Prostate gland (tissue), 2 donors: ENCODE results near the gene THSD4. TPM values are rescaled to one million over a fixed set of nuclear protein-coding genes. Genes with fewer than 3 reads are reported as not detected.
A peak's percentile ranks its signal among the peaks of the same experiment; 100 is the strongest.

ENCODE experiments used
- DNase-seq: peaks from one replicate; pipeline ENCODE4 v3.0.0-alpha.2; 2019; ENCODE audit warnings: low spot score
- H3K27ac ChIP-seq, 2 donors: fragments of 200-600 bp; sonication (generic); 2 replicates each; pipeline ENCODE4 v1.5.1; 2017 to 2019
- H3K27me3 ChIP-seq: fragments of 200-600 bp; sonication (generic); replicated peaks from 2 replicates; pipeline ENCODE4 v1.5.1; 2019; ENCODE audit not compliant: insufficient read depth
- H3K36me3 ChIP-seq, 2 donors: fragments of 200-600 bp; sonication (generic); 1 replicate in 1 of 2; 2 replicates in 1 of 2; pipeline versions ENCODE4 v1.5.1 to v1.8.1; 2017 to 2019
- H3K4me1 ChIP-seq: fragments of 200-600 bp; sonication (generic); replicated peaks from 2 replicates; pipeline ENCODE4 v1.5.1; 2019
- H3K4me3 ChIP-seq, 2 donors: fragments of 200-600 bp; sonication (generic); 2 replicates each; pipeline ENCODE4 v1.5.1; 2017 to 2019
- H3K9me3 ChIP-seq: fragments of 200-600 bp; sonication (generic); 2 replicates; pipeline ENCODE4 v1.5.1; 2017
- CTCF ChIP-seq, 4 experiments: fragments of 200-600 bp in 2 of 4; fragments of 450-650 bp in 2 of 4; sonication (generic) in 2 of 4; IDR thresholded peaks; 1 replicate in 3 of 4; 2 replicates in 1 of 4; pipeline ENCODE4 v1.5.1; 2016 to 2019; ENCODE audit warnings: antibody characterized with exemption in 4 of 4, mild to moderate bottlenecking in 2 of 4, moderate library complexity in 2 of 4
- POLR2A ChIP-seq: fragments of 450-650 bp; IDR thresholded peaks from one replicate; pipeline ENCODE4 v1.6.1; 2016; ENCODE audit warnings: antibody characterized with exemption, mild to moderate bottlenecking
- POLR2AphosphoS5 ChIP-seq: sonication (generic); formaldehyde crosslinking; IDR thresholded peaks from one replicate; pipeline ENCODE4 v1.6.1; 2017; ENCODE audit warnings: antibody characterized with exemption
- WGBS: methylation state at CpG from one replicate; pipeline ENCODE4 v1.1.5; 2018; 5-methylcytosine and 5-hydroxymethylcytosine counted together
- intact Hi-C: fragments of 100-400 bp; cut with DNase I; formaldehyde crosslinking; loops from one replicate; pipeline ENCODE4 v1.14.2; 2022
- total RNA-seq, 2 donors: library from RNA; depleted of rRNA; stranded (reverse); fragments of >200 nt; gene quantifications; one replicate each; pipeline ENCODE4 v1.1.0, GENCODE V29; 2016

The THSD4 gene
- total RNA-seq, 2 donors from 2014 or later, result 84.1 to 223 TPM

GRCh38 chr15:71571641-71572040 is 456.4 kb downstream of the THSD4 start:
- no peaks in the 10 kb centered on the region for H3K36me3 ChIP-seq
- WGBS, result 83% methylated on average over 1 of the region's 1 CpG
- no peak for TF ChIP-seq POLR2A
- TF ChIP-seq CTCF (IDR thresholded peaks at IDR 0.05), result no peak
- TF ChIP-seq POLR2AphosphoS5, result no peak
- DNase-seq, result no peak
- H3K4me1 ChIP-seq, result no peaks in the 10 kb centered on the region
- no peaks in the 10 kb centered on the region for H3K9me3 ChIP-seq
- no peak overlapping the region for H3K27ac ChIP-seq
- intact Hi-C loops, result no loop called here
- H3K4me3 ChIP-seq, result no peak overlapping the region
- H3K27me3 ChIP-seq, result no peaks in the 10 kb centered on the region

GRCh38 chr15:71572452-71573053 is 457.3 kb downstream of the THSD4 start:
- H3K27ac ChIP-seq, result peak overlapping the region; percentile 46 to 48
- intact Hi-C loops, result no loop called here
- TF ChIP-seq CTCF (IDR thresholded peaks at IDR 0.05) (peak in 1 of 4 experiments; percentile 37), POLR2A (no peak), POLR2AphosphoS5 (peak; percentile 68)

GRCh38 chr15:71573599-71573998 is 458.3 kb downstream of the THSD4 start:
- Histone ChIP-seq H3K27ac (peak overlapping the region in 1 of 2 donors; percentile 46), H3K9me3 (no peaks in the 10 kb centered on the region), H3K27me3 (no peaks in the 10 kb centered on the region), H3K4me1 (no peaks in the 10 kb centered on the region), H3K4me3 (no peak overlapping the region), H3K36me3 (no peaks in the 10 kb centered on the region)
- DNase-seq, result no peak
- intact Hi-C loops, result no loop called here
- TF ChIP-seq POLR2A, result no peak
- TF ChIP-seq CTCF (IDR thresholded peaks at IDR 0.05), result no peak
- TF ChIP-seq POLR2AphosphoS5, result no peak
- 91% methylated on average over 2 of the region's 2 CpGs for WGBS

More at GRCh38 chr15:71572452-71573053, 457.3 kb downstream of the THSD4 start:
- peak; percentile 55 for DNase-seq
- H3K27me3 ChIP-seq, result no peaks in the 10 kb centered on the region
- no peaks in the 10 kb centered on the region for H3K36me3 ChIP-seq
- no peak overlapping the region for H3K4me3 ChIP-seq
- WGBS, result 39% methylated on average over 5 of the region's 5 CpGs
- H3K9me3 ChIP-seq, result no peaks in the 10 kb centered on the region
- H3K4me1 ChIP-seq, result no peaks in the 10 kb centered on the region

- TF ChIP-seq POLR2A (no peak), CTCF (IDR thresholded peaks at IDR 0.05) (peak in 3 of 4 experiments; percentile 35 to 68 (median 65)), POLR2AphosphoS5 (peak; percentile 10)
- WGBS, result 78% methylated on average over 5 of the region's 5 CpGs
Measured at GRCh38 chr15:71575474-71576045, 460.3 kb downstream of the THSD4 start.

GRCh38 chr15:71577071-71577470 is 461.8 kb downstream of the THSD4 start:
- Histone ChIP-seq H3K27ac (no peak overlapping the region), H3K4me1 (no peaks in the 10 kb centered on the region), H3K9me3 (no peaks in the 10 kb centered on the region), H3K4me3 (no peak overlapping the region), H3K27me3 (no peaks in the 10 kb centered on the region), H3K36me3 (no peaks in the 10 kb centered on the region)
- DNase-seq, result no peak
- WGBS, result 71% methylated on average over 2 of the region's 2 CpGs
- intact Hi-C loops, result no loop called here
- TF ChIP-seq CTCF (IDR thresholded peaks at IDR 0.05), result no peak
- TF ChIP-seq POLR2AphosphoS5, result no peak
- TF ChIP-seq POLR2A, result no peak

More at GRCh38 chr15:71575474-71576045, 460.3 kb downstream of the THSD4 start:
- Histone ChIP-seq H3K4me3 (no peak overlapping the region), H3K9me3 (no peaks in the 10 kb centered on the region), H3K27ac (no peak overlapping the region), H3K27me3 (no peaks in the 10 kb centered on the region), H3K4me1 (no peaks in the 10 kb centered on the region), H3K36me3 (no peaks in the 10 kb centered on the region)
- DNase-seq, result no peak
- intact Hi-C loops, result no loop called here
